ENCODE measurements around the gene WNT3A. TPM values are rescaled to one million over a fixed set of nuclear protein-coding genes. Genes with fewer than 3 reads are reported as not detected.

The WNT3A gene
- total and polyA plus RNA-seq, 10 donors, result not detected

GRCh38 chr1:228088586-228089498 is 82.0 kb downstream of the WNT3A start:
- DNase-seq, result peak; percentile 79
- peaks cover 83 to 100% (median 99%) of the 10 kb centered on the region in 6 donors for H3K4me1 ChIP-seq
- peaks cover 0 to 3% (median 0%) of the 10 kb centered on the region in 8 donors for H3K9me3 ChIP-seq
- no peak for TF ChIP-seq CTCF (IDR thresholded peaks at IDR 0.05 in 8 of 11, conservative IDR thresholded peaks at IDR 0.05 in 3 of 11)
- peak; percentile 29 to 60 (median 42) for TF ChIP-seq POLR2AphosphoS5 (IDR thresholded peaks at IDR 0.05)
- TF ChIP-seq POLR2A (IDR thresholded peaks at IDR 0.05), result no peak
- no peaks in the 10 kb centered on the region for H3K27me3 ChIP-seq (replicated peaks in 1 of 7)
- WGBS, 5 donors, result 59 to 70% (median 59%) methylated on average over 20 to 21 of the region's 21 CpGs
- peak overlapping the region; percentile 49 to 100 (median 88) for H3K27ac ChIP-seq
- intact Hi-C loops (cut with DNase I; ENCODE audit: low total_unique reads), result no loop called here
- H3K36me3 ChIP-seq, result peaks cover 0 to 65% (median 4%) of the 10 kb centered on the region in 6 donors
- H3K4me3 ChIP-seq, result peak overlapping the region in 3 of 8 donors; percentile 0 to 48 (median 15)

GRCh38 chr1:228089519-228090380 is 83.0 kb downstream of the WNT3A start:
- DNase-seq, result peak; percentile 71
- H3K4me3 ChIP-seq, result peak overlapping the region in 2 of 8 donors; percentile 0 to 48
- H3K9me3 ChIP-seq, result peaks cover 0 to 12% (median 9%) of the 10 kb centered on the region in 8 donors
- intact Hi-C loops (cut with DNase I; ENCODE audit: low total_unique reads), result no loop called here
- H3K27me3 ChIP-seq (replicated peaks in 1 of 7), result no peaks in the 10 kb centered on the region
- WGBS, 5 donors, result 56 to 66% (median 61%) methylated on average over 12 of the region's 12 CpGs
- no peak for TF ChIP-seq CTCF (IDR thresholded peaks at IDR 0.05 in 8 of 11, conservative IDR thresholded peaks at IDR 0.05 in 3 of 11)
- TF ChIP-seq POLR2AphosphoS5 (IDR thresholded peaks at IDR 0.05), result peak in 2 of 3 donors; percentile 30 to 55
- TF ChIP-seq POLR2A (IDR thresholded peaks at IDR 0.05), result no peak
- H3K4me1 ChIP-seq, result peaks cover 77 to 97% (median 92%) of the 10 kb centered on the region in 6 donors
- peak overlapping the region in 7 of 8 donors; percentile 51 to 100 (median 98) for H3K27ac ChIP-seq
- peaks cover 0 to 74% (median 4%) of the 10 kb centered on the region in 6 donors for H3K36me3 ChIP-seq

- H3K27me3 ChIP-seq (replicated peaks in 1 of 7), result no peaks in the 10 kb centered on the region
- H3K4me3 ChIP-seq, result peak overlapping the region in 1 of 8 donors; percentile 48
- peak; percentile 64 for DNase-seq
- peaks cover 0 to 83% (median 6%) of the 10 kb centered on the region in 6 donors for H3K36me3 ChIP-seq
- TF ChIP-seq POLR2A (IDR thresholded peaks at IDR 0.05) (no peak), POLR2AphosphoS5 (IDR thresholded peaks at IDR 0.05) (peak in 1 of 3 donors; percentile 36)
- H3K9me3 ChIP-seq, result peaks cover 0 to 18% (median 15%) of the 10 kb centered on the region in 8 donors
- intact Hi-C loops (cut with DNase I; ENCODE audit: low total_unique reads), result no loop called here
- H3K27ac ChIP-seq, result peak overlapping the region; percentile 10 to 100 (median 88)
- WGBS, 5 donors, result 13 to 23% (median 17%) methylated on average over 1 to 2 of the region's 2 CpGs
- peaks cover 68 to 97% (median 88%) of the 10 kb centered on the region in 6 donors for H3K4me1 ChIP-seq
Measured at GRCh38 chr1:228090613-228091081, 83.8 kb downstream of the WNT3A start.

GRCh38 chr1:228091084-228091483 is 84.3 kb downstream of the WNT3A start:
- Histone ChIP-seq H3K4me1 (peaks cover 67 to 96% (median 88%) of the 10 kb centered on the region in 6 donors), H3K4me3 (peak overlapping the region in 1 of 8 donors; percentile 48), H3K9me3 (peaks cover 0 to 18% (median 15%) of the 10 kb centered on the region in 8 donors), H3K27me3 (replicated peaks in 1 of 7) (no peaks in the 10 kb centered on the region), H3K27ac (peak overlapping the region in 4 of 8 donors; percentile 98 to 100 (median 100)), H3K36me3 (peaks cover 0 to 87% (median 7%) of the 10 kb centered on the region in 6 donors)
- 55 to 76% (median 68%) methylated on average over 4 of the region's 4 CpGs for WGBS, 5 donors
- peak; percentile 38 for DNase-seq
- TF ChIP-seq POLR2A (IDR thresholded peaks at IDR 0.05) (no peak), POLR2AphosphoS5 (IDR thresholded peaks at IDR 0.05) (no peak), CTCF (IDR thresholded peaks at IDR 0.05 in 8 of 11, conservative IDR thresholded peaks at IDR 0.05 in 3 of 11) (no peak)
- intact Hi-C loops (cut with DNase I; ENCODE audit: low total_unique reads), result no loop called here

Data from spleen (tissue), 11 donors.